GM12875 (cell line): ENCODE results near the gene SCN1A.

Experiments used
- H3K4me3 ChIP-seq: one replicate; pipeline ENCODE4 v1.5.1; 2011; ENCODE audit warnings: low read depth, low read length, control low read depth
- TF ChIP-seq, protein P1 (sequence below): IDR thresholded peaks from 2 replicates; pipeline ENCODE4 v1.5.1; 2011; ENCODE audit warnings: low read depth, mild to moderate bottlenecking, control low read depth, inconsistent platforms, low read length, moderate library complexity, borderline replicate concordance; ENCODE audit not compliant: insufficient read depth

Gene SCN1A

DNA sequence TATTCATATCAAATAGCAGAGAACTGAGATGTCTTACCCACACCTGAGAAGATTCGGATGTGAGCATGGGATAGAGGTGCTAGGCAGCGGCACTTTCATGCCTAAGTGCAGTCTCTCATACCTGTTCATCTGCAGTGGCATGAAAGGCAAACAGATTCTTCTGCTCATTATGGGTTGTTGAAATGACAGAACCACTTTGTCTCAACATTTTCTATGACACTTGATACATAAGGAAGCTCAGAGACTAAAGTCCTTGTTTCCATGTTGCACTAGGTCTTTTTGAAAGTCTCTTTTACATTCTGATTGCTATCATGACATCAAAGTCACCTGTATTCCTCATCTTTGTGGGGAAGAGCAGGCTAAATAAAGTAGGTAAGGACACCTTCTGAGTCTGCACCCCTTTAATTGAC lies 8.0 kb upstream of the SCN1A start:
- TF ChIP-seq, protein P1, sequence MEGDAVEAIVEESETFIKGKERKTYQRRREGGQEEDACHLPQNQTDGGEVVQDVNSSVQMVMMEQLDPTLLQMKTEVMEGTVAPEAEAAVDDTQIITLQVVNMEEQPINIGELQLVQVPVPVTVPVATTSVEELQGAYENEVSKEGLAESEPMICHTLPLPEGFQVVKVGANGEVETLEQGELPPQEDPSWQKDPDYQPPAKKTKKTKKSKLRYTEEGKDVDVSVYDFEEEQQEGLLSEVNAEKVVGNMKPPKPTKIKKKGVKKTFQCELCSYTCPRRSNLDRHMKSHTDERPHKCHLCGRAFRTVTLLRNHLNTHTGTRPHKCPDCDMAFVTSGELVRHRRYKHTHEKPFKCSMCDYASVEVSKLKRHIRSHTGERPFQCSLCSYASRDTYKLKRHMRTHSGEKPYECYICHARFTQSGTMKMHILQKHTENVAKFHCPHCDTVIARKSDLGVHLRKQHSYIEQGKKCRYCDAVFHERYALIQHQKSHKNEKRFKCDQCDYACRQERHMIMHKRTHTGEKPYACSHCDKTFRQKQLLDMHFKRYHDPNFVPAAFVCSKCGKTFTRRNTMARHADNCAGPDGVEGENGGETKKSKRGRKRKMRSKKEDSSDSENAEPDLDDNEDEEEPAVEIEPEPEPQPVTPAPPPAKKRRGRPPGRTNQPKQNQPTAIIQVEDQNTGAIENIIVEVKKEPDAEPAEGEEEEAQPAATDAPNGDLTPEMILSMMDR, result no peak
- H3K4me3 ChIP-seq, result no peak overlapping the region

DNA sequence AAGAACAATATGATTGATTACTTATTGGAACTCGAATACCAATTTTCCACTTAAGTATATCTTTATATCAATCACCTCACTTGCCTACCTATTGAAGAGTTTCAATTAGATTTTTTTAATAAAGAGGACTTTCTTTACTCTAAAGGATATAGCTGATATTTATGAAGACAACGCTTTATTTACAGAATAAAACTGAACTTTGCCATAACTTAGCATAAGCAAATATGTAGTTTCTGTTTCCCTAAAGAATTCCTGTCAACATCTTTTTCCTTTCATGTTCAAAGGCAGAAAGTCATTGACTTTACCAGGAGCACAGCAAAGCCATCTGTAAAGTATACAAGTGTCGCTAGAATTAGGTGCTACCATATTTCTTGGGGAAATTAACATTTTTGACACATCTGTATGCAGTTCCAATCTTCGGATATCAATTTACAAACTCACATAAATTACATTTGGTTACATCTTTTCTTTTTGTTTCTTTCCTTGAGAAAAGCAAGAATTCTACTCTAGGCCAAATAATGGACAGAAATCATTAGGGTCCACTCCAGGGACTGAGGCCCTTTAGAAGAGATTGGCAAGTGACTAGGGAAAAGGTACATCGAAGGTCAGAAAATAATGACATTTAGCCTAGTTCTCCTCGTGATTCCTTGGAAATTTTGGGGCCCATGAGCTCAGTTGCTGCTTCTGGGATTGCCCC lies 7.5 kb upstream of the SCN1A start:
- TF ChIP-seq, protein P1, result no peak

DNA sequence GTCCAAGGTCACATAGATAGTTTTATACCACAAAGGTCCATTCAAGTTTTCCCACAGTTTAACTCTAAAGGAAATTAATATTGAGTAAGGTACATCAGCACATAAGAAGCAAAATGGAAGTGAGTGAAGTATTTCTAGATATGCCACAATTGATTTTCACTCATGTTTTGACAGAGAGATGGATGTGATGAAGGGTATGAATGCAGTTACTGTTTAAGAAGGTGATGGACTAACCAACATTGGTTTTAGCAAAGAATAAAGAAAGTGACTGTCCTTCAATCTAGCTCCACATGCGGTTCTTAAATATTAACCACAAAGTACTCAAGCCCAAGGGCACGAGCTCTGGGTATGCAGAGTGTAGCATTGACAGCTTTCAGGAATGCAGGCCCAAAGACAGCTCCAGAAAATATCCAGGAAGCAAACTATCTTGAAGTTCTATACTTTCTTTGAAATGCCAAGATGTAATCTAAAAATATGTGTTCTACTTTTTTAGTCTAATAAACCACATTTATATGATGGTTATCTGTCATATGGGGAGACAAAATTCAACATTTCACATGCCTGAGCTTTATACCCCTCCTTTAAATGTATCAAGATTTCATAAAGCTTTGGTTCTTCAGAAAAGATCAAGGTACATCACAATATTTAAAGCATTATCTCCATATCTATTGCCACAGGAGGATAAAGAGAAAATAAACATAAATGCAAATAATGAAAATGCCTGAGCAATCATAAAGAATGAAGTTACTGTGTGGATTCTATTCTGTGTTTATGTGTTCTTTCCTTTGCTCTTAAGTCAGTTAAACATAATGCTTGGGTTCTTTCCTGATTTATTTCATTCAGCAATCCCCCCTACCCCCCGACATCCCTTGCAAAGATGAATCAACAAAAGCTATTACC lies 6.7 kb upstream of the SCN1A start:
- TF ChIP-seq, protein P1, result no peak
- H3K4me3 ChIP-seq, result no peak overlapping the region

More for the DNA sequence above, 7.5 kb upstream of the SCN1A start:
- H3K4me3 ChIP-seq, result no peak overlapping the region

DNA sequence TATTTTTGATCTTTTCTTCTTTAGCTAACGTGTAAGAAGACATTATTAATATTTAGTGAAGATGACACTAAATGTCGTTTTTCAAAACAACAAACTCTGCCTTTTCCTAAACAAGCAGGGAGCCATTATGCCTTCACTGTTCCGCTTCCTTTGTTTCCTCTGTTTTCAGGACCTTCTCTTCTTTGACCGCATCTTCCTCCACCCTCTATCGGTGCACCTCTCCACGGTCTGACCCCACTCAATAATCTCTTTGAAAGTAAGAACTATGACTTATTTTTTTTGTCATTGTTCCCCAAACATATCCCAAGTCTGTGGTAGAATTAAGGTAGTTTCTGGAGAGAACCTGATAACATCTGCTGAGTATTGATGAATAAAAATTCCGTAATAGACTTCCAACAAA lies 5.8 kb upstream of the SCN1A start:
- no peak overlapping the region for H3K4me3 ChIP-seq
- TF ChIP-seq, protein P1, result no peak

DNA sequence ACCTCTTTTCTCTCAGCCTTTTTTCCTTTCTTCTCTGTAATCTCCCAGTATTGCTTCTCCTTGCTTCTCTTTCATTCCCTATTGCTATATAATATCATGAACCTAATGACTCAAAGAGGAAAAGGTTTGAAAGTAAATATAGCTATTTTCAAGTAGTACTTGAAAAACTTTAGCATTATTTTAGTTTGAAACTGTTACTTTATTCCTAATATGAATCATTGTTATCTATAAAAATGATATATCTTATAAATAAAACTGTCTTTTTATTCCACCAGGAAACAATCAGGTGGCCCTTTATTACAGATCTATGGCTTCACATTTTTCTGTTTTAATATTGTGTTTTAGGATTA lies 311 bp upstream of the SCN1A start:
- TF ChIP-seq, protein P1, result no peak
- H3K4me3 ChIP-seq, result no peak overlapping the region

DNA sequence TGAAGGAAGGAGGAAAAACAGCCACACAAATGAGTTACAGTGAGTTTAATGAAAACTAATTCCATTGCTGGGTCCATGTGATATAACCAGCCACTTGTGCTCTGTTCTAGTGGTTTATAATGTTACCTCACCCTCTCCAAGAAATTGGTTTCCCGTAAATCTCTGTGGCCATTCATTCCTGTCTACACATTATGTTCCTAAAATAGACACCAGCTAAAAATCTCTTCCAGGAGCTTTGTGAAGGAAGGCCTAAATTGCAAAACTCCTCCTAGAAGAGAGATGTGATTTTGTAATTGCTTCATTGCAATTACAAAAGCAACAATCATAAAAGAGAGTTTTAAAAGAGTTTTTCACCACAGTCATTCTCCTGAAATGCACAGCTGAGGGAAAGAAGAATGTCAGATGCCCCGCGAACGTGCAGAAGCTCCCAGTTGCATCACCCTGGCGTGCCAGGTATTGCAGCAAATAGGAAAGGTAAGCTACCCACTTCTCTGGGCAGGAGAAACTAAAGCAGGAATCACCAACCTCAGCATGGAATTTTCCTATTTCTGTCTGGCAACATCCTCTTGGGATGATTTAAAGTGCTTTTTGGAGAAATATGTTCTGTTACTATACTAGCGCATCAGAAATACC lies 1.7 kb downstream of the SCN1A start:
- TF ChIP-seq, protein P1, result no peak
- no peak overlapping the region for H3K4me3 ChIP-seq

DNA sequence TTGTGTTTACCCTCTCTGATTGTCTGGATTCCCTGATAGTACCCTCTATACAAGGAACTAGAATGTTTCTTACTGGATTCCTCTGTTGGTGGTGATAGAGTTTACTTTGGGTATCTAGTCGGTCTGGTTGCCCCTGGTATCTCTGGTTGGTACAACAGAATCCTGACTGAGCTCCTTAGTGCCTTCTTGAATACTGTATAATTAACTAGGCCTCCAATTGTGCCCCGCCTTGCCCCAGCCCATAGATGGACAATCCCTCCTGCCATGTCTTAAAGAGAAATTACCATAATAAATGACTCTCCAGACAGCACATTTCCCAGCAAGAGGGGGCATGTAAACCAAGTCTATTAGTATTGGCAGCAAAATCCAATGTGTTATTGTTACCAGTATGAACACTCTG lies 2.3 kb downstream of the SCN1A start:
- TF ChIP-seq, protein P1, result no peak
- no peak overlapping the region for H3K4me3 ChIP-seq
